ENCODE results near the gene BZW2. TPM values are rescaled to one million over a fixed set of nuclear protein-coding genes. Genes with fewer than 3 reads are reported as not detected.

The BZW2 gene
- total and polyA plus RNA-seq, 2 of the 13 experiments (the other 11 are each of a cell fraction or from before 2014, with no cell fraction given) = 21.8 to 95.2 TPM

DNA sequence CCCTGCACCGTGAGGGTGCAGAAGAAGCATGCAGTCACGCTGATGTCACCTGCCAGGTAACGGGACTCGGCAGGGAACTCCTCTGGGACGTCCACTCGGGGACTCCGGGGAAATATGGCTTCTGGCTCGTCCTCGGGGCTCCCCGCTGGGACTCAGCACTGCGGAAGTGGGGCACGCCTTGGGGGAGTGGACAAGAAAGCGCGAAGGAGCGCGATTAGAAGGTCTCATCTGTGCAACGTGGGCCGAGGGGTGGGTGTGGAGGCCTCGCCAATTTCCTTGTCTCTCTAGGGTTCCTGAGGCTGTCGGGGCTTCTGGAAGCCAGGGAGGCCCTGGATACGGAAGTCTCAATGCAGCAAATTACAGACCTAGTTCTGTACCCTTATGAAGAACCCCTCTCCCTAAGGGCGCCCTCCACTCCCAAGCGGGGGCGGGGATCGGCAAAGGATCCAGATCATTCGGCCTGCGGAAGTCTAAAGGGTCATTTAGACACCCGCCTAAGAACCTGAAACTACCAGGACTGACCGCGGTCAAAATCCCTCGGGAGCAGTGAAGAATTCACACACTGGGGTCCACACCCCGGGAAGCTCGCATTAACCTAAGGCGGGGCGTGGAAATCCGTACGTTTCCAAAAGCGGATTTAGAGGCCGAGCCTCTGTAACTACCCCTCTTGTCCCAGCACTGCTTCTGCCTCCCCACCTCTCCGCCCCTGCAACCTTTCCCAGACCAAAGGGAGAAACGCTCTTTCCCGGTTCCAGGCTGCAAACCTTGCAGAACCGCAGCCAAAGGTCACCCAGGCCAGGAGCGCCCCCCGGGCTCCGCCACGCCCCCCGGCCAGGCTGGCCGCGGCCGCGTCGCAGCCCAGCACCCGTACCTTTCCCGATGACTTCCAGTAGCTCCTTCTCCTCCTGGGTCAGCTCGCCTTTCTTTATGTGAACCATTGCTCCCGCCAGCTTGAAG is 1.1 kb upstream of the BZW2 start (continued):
- TF ChIP-seq, protein P1, sequence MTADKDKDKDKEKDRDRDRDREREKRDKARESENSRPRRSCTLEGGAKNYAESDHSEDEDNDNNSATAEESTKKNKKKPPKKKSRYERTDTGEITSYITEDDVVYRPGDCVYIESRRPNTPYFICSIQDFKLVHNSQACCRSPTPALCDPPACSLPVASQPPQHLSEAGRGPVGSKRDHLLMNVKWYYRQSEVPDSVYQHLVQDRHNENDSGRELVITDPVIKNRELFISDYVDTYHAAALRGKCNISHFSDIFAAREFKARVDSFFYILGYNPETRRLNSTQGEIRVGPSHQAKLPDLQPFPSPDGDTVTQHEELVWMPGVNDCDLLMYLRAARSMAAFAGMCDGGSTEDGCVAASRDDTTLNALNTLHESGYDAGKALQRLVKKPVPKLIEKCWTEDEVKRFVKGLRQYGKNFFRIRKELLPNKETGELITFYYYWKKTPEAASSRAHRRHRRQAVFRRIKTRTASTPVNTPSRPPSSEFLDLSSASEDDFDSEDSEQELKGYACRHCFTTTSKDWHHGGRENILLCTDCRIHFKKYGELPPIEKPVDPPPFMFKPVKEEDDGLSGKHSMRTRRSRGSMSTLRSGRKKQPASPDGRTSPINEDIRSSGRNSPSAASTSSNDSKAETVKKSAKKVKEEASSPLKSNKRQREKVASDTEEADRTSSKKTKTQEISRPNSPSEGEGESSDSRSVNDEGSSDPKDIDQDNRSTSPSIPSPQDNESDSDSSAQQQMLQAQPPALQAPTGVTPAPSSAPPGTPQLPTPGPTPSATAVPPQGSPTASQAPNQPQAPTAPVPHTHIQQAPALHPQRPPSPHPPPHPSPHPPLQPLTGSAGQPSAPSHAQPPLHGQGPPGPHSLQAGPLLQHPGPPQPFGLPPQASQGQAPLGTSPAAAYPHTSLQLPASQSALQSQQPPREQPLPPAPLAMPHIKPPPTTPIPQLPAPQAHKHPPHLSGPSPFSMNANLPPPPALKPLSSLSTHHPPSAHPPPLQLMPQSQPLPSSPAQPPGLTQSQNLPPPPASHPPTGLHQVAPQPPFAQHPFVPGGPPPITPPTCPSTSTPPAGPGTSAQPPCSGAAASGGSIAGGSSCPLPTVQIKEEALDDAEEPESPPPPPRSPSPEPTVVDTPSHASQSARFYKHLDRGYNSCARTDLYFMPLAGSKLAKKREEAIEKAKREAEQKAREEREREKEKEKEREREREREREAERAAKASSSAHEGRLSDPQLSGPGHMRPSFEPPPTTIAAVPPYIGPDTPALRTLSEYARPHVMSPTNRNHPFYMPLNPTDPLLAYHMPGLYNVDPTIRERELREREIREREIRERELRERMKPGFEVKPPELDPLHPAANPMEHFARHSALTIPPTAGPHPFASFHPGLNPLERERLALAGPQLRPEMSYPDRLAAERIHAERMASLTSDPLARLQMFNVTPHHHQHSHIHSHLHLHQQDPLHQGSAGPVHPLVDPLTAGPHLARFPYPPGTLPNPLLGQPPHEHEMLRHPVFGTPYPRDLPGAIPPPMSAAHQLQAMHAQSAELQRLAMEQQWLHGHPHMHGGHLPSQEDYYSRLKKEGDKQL (CRISPR knock-in tag; IDR thresholded peaks at IDR 0.05; ENCODE audit: low read depth) = no peak
- TF ChIP-seq POGZ (CRISPR knock-in tag; IDR thresholded peaks at IDR 0.05) = 0 out of 2 replicates have a peak, but pooled peaks have one; percentile 32
- TF ChIP-seq, protein P2, sequence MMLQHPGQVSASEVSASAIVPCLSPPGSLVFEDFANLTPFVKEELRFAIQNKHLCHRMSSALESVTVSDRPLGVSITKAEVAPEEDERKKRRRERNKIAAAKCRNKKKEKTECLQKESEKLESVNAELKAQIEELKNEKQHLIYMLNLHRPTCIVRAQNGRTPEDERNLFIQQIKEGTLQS (CRISPR knock-in tag; IDR thresholded peaks at IDR 0.05) = no peak
- no peak for TF ChIP-seq HCFC1 (IDR thresholded peaks at IDR 0.05; ENCODE audit: low read depth, low read length)
- no peak for TF ChIP-seq TBL1XR1 (IDR thresholded peaks at IDR 0.05; ENCODE audit: borderline replicate concordance, low read length, partially characterized antibody)
- TF ChIP-seq ZNF850 (CRISPR knock-in tag; conservative IDR thresholded peaks at IDR 0.05) = no peak
- TF ChIP-seq, protein P3, sequence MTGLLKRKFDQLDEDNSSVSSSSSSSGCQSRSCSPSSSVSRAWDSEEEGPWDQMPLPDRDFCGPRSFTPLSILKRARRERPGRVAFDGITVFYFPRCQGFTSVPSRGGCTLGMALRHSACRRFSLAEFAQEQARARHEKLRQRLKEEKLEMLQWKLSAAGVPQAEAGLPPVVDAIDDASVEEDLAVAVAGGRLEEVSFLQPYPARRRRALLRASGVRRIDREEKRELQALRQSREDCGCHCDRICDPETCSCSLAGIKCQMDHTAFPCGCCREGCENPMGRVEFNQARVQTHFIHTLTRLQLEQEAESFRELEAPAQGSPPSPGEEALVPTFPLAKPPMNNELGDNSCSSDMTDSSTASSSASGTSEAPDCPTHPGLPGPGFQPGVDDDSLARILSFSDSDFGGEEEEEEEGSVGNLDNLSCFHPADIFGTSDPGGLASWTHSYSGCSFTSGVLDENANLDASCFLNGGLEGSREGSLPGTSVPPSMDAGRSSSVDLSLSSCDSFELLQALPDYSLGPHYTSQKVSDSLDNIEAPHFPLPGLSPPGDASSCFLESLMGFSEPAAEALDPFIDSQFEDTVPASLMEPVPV (CRISPR knock-in tag; IDR thresholded peaks at IDR 0.05) = no peak
- no peak for TF ChIP-seq HMG20A (CRISPR knock-in tag; IDR thresholded peaks at IDR 0.05; ENCODE audit: borderline replicate concordance)
- TF ChIP-seq SALL2 (CRISPR knock-in tag; IDR thresholded peaks at IDR 0.05) = no peak
- TF ChIP-seq ZC3H4 (CRISPR knock-in tag; IDR thresholded peaks at IDR 0.05; ENCODE audit: borderline replicate concordance) = no peak
- TF ChIP-seq, protein P4, sequence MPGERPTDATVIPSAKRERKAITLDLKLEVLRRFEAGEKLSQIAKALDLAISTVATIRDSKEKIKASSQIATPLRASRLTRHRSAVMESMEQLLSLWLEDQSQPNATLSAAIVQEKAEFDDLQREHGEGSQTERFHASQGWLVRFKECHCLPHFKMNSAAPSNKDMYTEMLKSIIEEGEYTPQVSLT (CRISPR knock-in tag; IDR thresholded peaks at IDR 0.05; ENCODE audit: borderline replicate concordance, low read depth) = no peak
- 0 out of 2 replicates have a peak, but pooled peaks have one; percentile 15 for TF ChIP-seq GLI4 (CRISPR knock-in tag; IDR thresholded peaks at IDR 0.05; ENCODE audit: borderline replicate concordance)
- TF ChIP-seq ZNF7 (CRISPR knock-in tag; IDR thresholded peaks at IDR 0.05) = no peak
- TF ChIP-seq POLR2A (IDR thresholded peaks at IDR 0.05; ENCODE audit: insufficient read depth in 1 of 2, low read depth in 2 of 2, low read length in 2 of 2) = peak in 1 of 2 experiments; percentile 53; a peak in 1 of 4 replicates
- TF ChIP-seq MXD4 (CRISPR knock-in tag; IDR thresholded peaks at IDR 0.05) = 0 out of 2 replicates have a peak, but pooled peaks have one; percentile 5
- no peak for TF ChIP-seq RAD51 (IDR thresholded peaks at IDR 0.05; ENCODE audit: borderline replicate concordance)
- TF ChIP-seq KDM6A (CRISPR knock-in tag; IDR thresholded peaks at IDR 0.05; ENCODE audit: low read depth) = no peak
- TF ChIP-seq, protein P5, sequence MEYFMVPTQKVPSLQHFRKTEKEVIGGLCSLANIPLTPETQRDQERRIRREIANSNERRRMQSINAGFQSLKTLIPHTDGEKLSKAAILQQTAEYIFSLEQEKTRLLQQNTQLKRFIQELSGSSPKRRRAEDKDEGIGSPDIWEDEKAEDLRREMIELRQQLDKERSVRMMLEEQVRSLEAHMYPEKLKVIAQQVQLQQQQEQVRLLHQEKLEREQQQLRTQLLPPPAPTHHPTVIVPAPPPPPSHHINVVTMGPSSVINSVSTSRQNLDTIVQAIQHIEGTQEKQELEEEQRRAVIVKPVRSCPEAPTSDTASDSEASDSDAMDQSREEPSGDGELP (IDR thresholded peaks at IDR 0.05; ENCODE audit: borderline replicate concordance, low read depth) = peak; percentile 11; the same call in 1 of the 2 replicates
- TF ChIP-seq, protein P6, sequence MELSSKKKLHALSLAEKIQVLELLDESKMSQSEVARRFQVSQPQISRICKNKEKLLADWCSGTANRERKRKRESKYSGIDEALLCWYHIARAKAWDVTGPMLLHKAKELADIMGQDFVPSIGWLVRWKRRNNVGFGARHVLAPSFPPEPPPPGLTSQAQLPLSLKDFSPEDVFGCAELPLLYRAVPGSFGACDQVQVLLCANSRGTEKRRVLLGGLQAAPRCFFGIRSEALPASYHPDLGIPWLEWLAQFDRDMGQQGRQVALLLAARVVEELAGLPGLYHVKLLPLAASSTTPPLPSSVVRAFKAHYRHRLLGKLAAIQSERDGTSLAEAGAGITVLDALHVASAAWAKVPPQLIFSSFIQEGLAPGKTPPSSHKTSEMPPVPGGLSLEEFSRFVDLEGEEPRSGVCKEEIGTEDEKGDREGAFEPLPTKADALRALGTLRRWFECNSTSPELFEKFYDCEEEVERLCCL (CRISPR knock-in tag; IDR thresholded peaks at IDR 0.05; ENCODE audit: borderline replicate concordance) = no peak
